SK-N-SH (cell line): ENCODE data around the gene ABCG1. TPM values are rescaled to one million over a fixed set of nuclear protein-coding genes. Genes with fewer than 3 reads are reported as not detected.

Source experiments
- CTCF ChIA-PET: fragments of 300-600, 350-600 bp; formaldehyde crosslinking; extraction: SDS; loops from one replicate; lab custom pipeline; 2021; lab: Yijun Ruan, JAX
- POLR2A ChIA-PET: fragments of 350-600 bp; sonication (Branson Sonifier 250); formaldehyde crosslinking; extraction: SDS; loops from one replicate; lab custom pipeline; 2020; ENCODE audit warnings: antibody characterized with exemption, inconsistent platforms; lab: Yijun Ruan, JAX
- DNase-seq: peaks from one replicate; pipeline ENCODE4 v3.0.0; 2012
- H2AFZ ChIP-seq: fragments of 200-600 bp; sonication (generic); 2 replicates; pipeline ENCODE4 v1.8.1; 2016; ENCODE audit warnings: antibody characterized with exemption, mild to moderate bottlenecking, low read depth
- H3F3A ChIP-seq: fragments of 200-600 bp; sonication (generic); replicated peaks from 2 replicates; pipeline ENCODE3; 2016; ENCODE audit warnings: antibody characterized with exemption, mild to moderate bottlenecking; ENCODE audit not compliant: insufficient read depth
- H3K27ac ChIP-seq, 2 experiments: fragments of 200-500 bp in 1 of 2; fragments of 200-600 bp in 1 of 2; sonication (Bioruptor generic) in 1 of 2; sonication (generic), shearing (Covaris generic) in 1 of 2; 2 replicates each; pipeline versions ENCODE4 v1.5.1 to v1.6.1; 2014 to 2016; ENCODE audit warnings: low read depth in 2 of 2, inconsistent platforms in 1 of 2, low read length in 1 of 2, mild to moderate bottlenecking in 1 of 2, mixed read lengths in 1 of 2
- H3K27me3 ChIP-seq: fragments of 200-600 bp; sonication (generic), shearing (Covaris generic); 2 replicates; pipeline ENCODE4 v1.6.1; 2016; ENCODE audit warnings: mixed run types; ENCODE audit not compliant: insufficient read depth
- H3K36me3 ChIP-seq, 2 experiments: fragments of 200-500 bp in 1 of 2; fragments of 200-600 bp in 1 of 2; sonication (Bioruptor generic) in 1 of 2; sonication (generic) in 1 of 2; replicated peaks in 1 of 2; 2 replicates each; pipeline versions ENCODE3 to v1.5.1; 2014 to 2016; ENCODE audit warnings: low read length in 1 of 2, mild to moderate bottlenecking in 1 of 2; ENCODE audit not compliant: insufficient read depth in 2 of 2, control insufficient read depth in 1 of 2
- H3K4me1 ChIP-seq, 2 experiments: fragments of 200-500 bp in 1 of 2; fragments of 200-600 bp in 1 of 2; sonication (Bioruptor generic) in 1 of 2; sonication (generic), shearing (Covaris generic) in 1 of 2; 2 replicates each; pipeline versions ENCODE4 v1.5.1 to v1.6.1; 2014 to 2016; ENCODE audit warnings: low read depth in 1 of 2, low read length in 1 of 2, mixed run types in 1 of 2; ENCODE audit not compliant: insufficient read depth in 2 of 2, control insufficient read depth in 1 of 2
- H3K4me2 ChIP-seq: fragments of 200-600 bp; sonication (generic), shearing (Covaris generic); 2 replicates; pipeline ENCODE4 v1.6.1; 2017; ENCODE audit warnings: mixed run types
- H3K4me3 ChIP-seq, 2 experiments: fragments of 200-500 bp in 1 of 2; fragments of 200-600 bp in 1 of 2; sonication (Bioruptor generic) in 1 of 2; sonication (generic), shearing (Covaris generic) in 1 of 2; 2 replicates each; pipeline versions ENCODE4 v1.5.1 to v1.8.1; 2014 to 2016; ENCODE audit warnings: low read depth in 2 of 2, inconsistent platforms in 1 of 2, low read length in 1 of 2, mild to moderate bottlenecking in 1 of 2, mixed read lengths in 1 of 2, moderate library complexity in 1 of 2
- H3K79me2 ChIP-seq: fragments of 200-600 bp; sonication (generic); 2 replicates; pipeline ENCODE4 v1.8.1; 2017; ENCODE audit warnings: mild to moderate bottlenecking; ENCODE audit not compliant: insufficient read depth
- H3K9ac ChIP-seq: fragments of 200-600 bp; sonication (generic); 2 replicates; pipeline ENCODE4 v1.6.1; 2017; ENCODE audit warnings: mixed run types
- H3K9me2 ChIP-seq: fragments of 200-600 bp; sonication (generic); 2 replicates; pipeline ENCODE4 v1.6.1; 2017; ENCODE audit warnings: mixed run types
- H3K9me3 ChIP-seq: fragments of 200-600 bp; sonication (generic); 2 replicates; pipeline ENCODE4 v1.6.1; 2017; ENCODE audit warnings: mixed run types, mild to moderate bottlenecking, moderate library complexity
- H4K20me1 ChIP-seq: fragments of 200-600 bp; sonication (generic); 2 replicates; pipeline ENCODE4 v1.6.1; 2017; ENCODE audit warnings: mild to moderate bottlenecking, mixed run types; ENCODE audit not compliant: insufficient read depth
- CHD2 ChIP-seq: fragments of 150-350 bp; IDR thresholded peaks from 2 replicates; pipeline ENCODE4 v1.6.1; 2018; ENCODE audit warnings: low read length; ENCODE audit not compliant: partially characterized antibody
- ELF1 ChIP-seq: IDR thresholded peaks from 2 replicates; pipeline ENCODE4 v1.4.0; 2012
- EP300 ChIP-seq, 2 experiments: IDR thresholded peaks; 2 replicates each; pipeline versions ENCODE4 v1.4.0 to v1.6.1; 2012; ENCODE audit warnings: borderline replicate concordance in 1 of 2, low read depth in 1 of 2, low read length in 1 of 2
- EZH2phosphoT487 ChIP-seq: fragments of 200-600 bp; sonication (generic); IDR thresholded peaks from 2 replicates; pipeline ENCODE4 v1.6.1; 2017; ENCODE audit warnings: low read depth, mixed run types, mild to moderate bottlenecking, antibody characterized with exemption, moderate library complexity, borderline replicate concordance
- FOXJ3 ChIP-seq: sonication (generic); formaldehyde crosslinking; IDR thresholded peaks from 2 replicates; pipeline ENCODE4 v1.5.1; 2020; ENCODE audit warnings: mild to moderate bottlenecking, missing genetic modification reagents
- JUND ChIP-seq: IDR thresholded peaks from 2 replicates; pipeline ENCODE4 v1.4.0; 2012
- MXI1 ChIP-seq: IDR thresholded peaks from 2 replicates; pipeline ENCODE4 v1.6.1; 2012; ENCODE audit warnings: mild to moderate bottlenecking, low read depth, low read length, improper control_type of control experiment
- POLR2AphosphoS5 ChIP-seq: IDR thresholded peaks from 2 replicates; pipeline ENCODE4 v1.6.1; 2012; ENCODE audit warnings: low read depth, low read length
- RAD21 ChIP-seq: IDR thresholded peaks from 2 replicates; pipeline ENCODE4 v1.6.1; 2012; ENCODE audit warnings: mild to moderate bottlenecking, low read length
- RCOR1 ChIP-seq: fragments of 150-350 bp; IDR thresholded peaks from 2 replicates; pipeline ENCODE4 v1.6.1; 2017; ENCODE audit warnings: antibody characterized with exemption, low read length
- RFX5 ChIP-seq: IDR thresholded peaks from 2 replicates; pipeline ENCODE4 v1.6.1; 2012; ENCODE audit warnings: mild to moderate bottlenecking, improper control_type of control experiment, low read length
- SIN3A ChIP-seq: IDR thresholded peaks from 2 replicates; pipeline ENCODE4 v1.6.1; 2012; ENCODE audit warnings: low read depth, mild to moderate bottlenecking, low read length, moderate library complexity, borderline replicate concordance
- TCF12 ChIP-seq: IDR thresholded peaks from 2 replicates; pipeline ENCODE4 v1.4.0; 2012
- TEAD4 ChIP-seq: IDR thresholded peaks from 2 replicates; pipeline ENCODE4 v1.4.0; 2012; ENCODE audit warnings: mild to moderate bottlenecking, borderline replicate concordance; ENCODE audit not compliant: insufficient read depth
- WGBS: methylation state at CpG from one replicate; pipeline ENCODE4 v1.1.6; 2017; ENCODE audit warnings: low lambda C conversion rate; 5-methylcytosine and 5-hydroxymethylcytosine counted together
- polyA plus RNA-seq, 3 experiments: library from polyadenylated mRNA; depleted of rRNA; stranded (reverse); fragments of >200 nt; gene quantifications; 2 replicates each; pipeline ENCODE4 v1.2.3, GENCODE V29; 2012
- TF ChIP-seq, protein P1 (sequence below): fragments of 150-350 bp; IDR thresholded peaks from 2 replicates; pipeline ENCODE4 v1.6.1; 2017; ENCODE audit warnings: antibody characterized with exemption, low read length, low read depth, borderline replicate concordance
- TF ChIP-seq, protein P2 (sequence below): IDR thresholded peaks from 2 replicates; pipeline ENCODE4 v1.6.1; 2012; ENCODE audit warnings: mild to moderate bottlenecking, low read depth, low read length, moderate library complexity
- TF ChIP-seq, protein P3 (sequence below): fragments of 150-350 bp; IDR thresholded peaks from 2 replicates; pipeline ENCODE4 v1.6.1; 2016; ENCODE audit warnings: mild to moderate bottlenecking, low read depth, low read length
- TF ChIP-seq, protein P4 (sequence below): fragments of 200-600 bp; sonication (generic); IDR thresholded peaks from 2 replicates; pipeline ENCODE4 v1.6.1; 2017; ENCODE audit warnings: antibody characterized with exemption, mild to moderate bottlenecking, moderate library complexity
- TF ChIP-seq, protein P5 (sequence below): IDR thresholded peaks from 2 replicates; pipeline ENCODE4; 2012
- TF ChIP-seq, protein P6 (sequence below): IDR thresholded peaks from 2 replicates; pipeline ENCODE4 v1.4.0; 2012; ENCODE audit warnings: low read depth

The ABCG1 gene
- polyA plus RNA-seq, 1 of the 3 experiments (the other 2 are of a cell fraction) = 0.07 TPM

DNA sequence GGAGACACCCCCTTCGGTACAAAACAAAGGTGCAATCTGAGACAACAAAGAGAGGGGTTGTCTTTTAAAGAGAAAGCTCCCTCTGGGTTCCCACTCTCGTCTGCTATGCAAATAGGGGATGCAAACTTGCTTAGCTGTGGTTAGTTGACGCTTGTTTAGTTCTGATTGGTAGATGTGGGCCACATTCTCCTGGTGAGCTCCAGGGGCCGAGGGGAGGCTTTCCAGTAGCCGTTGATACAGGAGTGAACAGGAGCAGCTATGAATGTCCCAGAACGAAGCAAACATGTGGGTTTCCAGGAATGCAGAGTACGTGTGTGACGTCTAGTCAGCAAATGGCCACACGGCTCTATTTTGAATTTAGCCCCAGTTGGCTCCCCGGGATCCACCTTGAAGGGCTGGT is 117.1 kb downstream of the ABCG1 start:
- no peak overlapping the region for H3K9ac ChIP-seq
- 33% methylated on average over 10 of the region's 10 CpGs for WGBS
- H3K9me3 ChIP-seq = no peaks in the 10 kb centered on the region
- POLR2A ChIA-PET = no interaction called here
- H3K79me2 ChIP-seq = no peaks in the 10 kb centered on the region
- no peak overlapping the region for H3K27ac ChIP-seq
- CTCF ChIA-PET = interaction anchor here (0.8 to 1.4 kb wide), 2 partner anchors 26 to 191 kb away, joined by 3 to 6 read pairs; no protein-coding TSS in a partner anchor
- no peaks in the 10 kb centered on the region for H3K36me3 ChIP-seq
- no peaks in the 10 kb centered on the region for H3K9me2 ChIP-seq
- no peaks in the 10 kb centered on the region for H3K4me1 ChIP-seq
- TF ChIP-seq, protein P1, sequence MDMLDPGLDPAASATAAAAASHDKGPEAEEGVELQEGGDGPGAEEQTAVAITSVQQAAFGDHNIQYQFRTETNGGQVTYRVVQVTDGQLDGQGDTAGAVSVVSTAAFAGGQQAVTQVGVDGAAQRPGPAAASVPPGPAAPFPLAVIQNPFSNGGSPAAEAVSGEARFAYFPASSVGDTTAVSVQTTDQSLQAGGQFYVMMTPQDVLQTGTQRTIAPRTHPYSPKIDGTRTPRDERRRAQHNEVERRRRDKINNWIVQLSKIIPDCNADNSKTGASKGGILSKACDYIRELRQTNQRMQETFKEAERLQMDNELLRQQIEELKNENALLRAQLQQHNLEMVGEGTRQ = no peak
- TF ChIP-seq FOXJ3 (CRISPR knock-in tag) = no peak
- TF ChIP-seq, protein P2, sequence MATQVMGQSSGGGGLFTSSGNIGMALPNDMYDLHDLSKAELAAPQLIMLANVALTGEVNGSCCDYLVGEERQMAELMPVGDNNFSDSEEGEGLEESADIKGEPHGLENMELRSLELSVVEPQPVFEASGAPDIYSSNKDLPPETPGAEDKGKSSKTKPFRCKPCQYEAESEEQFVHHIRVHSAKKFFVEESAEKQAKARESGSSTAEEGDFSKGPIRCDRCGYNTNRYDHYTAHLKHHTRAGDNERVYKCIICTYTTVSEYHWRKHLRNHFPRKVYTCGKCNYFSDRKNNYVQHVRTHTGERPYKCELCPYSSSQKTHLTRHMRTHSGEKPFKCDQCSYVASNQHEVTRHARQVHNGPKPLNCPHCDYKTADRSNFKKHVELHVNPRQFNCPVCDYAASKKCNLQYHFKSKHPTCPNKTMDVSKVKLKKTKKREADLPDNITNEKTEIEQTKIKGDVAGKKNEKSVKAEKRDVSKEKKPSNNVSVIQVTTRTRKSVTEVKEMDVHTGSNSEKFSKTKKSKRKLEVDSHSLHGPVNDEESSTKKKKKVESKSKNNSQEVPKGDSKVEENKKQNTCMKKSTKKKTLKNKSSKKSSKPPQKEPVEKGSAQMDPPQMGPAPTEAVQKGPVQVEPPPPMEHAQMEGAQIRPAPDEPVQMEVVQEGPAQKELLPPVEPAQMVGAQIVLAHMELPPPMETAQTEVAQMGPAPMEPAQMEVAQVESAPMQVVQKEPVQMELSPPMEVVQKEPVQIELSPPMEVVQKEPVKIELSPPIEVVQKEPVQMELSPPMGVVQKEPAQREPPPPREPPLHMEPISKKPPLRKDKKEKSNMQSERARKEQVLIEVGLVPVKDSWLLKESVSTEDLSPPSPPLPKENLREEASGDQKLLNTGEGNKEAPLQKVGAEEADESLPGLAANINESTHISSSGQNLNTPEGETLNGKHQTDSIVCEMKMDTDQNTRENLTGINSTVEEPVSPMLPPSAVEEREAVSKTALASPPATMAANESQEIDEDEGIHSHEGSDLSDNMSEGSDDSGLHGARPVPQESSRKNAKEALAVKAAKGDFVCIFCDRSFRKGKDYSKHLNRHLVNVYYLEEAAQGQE = no peak
- no peak for TF ChIP-seq TCF12
- TF ChIP-seq, protein P3, sequence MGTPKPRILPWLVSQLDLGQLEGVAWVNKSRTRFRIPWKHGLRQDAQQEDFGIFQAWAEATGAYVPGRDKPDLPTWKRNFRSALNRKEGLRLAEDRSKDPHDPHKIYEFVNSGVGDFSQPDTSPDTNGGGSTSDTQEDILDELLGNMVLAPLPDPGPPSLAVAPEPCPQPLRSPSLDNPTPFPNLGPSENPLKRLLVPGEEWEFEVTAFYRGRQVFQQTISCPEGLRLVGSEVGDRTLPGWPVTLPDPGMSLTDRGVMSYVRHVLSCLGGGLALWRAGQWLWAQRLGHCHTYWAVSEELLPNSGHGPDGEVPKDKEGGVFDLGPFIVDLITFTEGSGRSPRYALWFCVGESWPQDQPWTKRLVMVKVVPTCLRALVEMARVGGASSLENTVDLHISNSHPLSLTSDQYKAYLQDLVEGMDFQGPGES = no peak
- TF ChIP-seq MXI1 = no peak
- TF ChIP-seq EP300 (IDR thresholded peaks at IDR 0.05; ENCODE audit: borderline replicate concordance in 1 of 2, low read depth in 1 of 2, low read length in 1 of 2) = no peak
- TF ChIP-seq JUND = no peak
- TF ChIP-seq, all 33 proteins: peak for 0
- DNase-seq = no peak
- no peak overlapping the region for H3K4me2 ChIP-seq
- H3K27me3 ChIP-seq = no peaks in the 10 kb centered on the region
- H3K4me3 ChIP-seq = no peak overlapping the region
- H3F3A ChIP-seq = no peaks in the 10 kb centered on the region
- no peak overlapping the region for H2AFZ ChIP-seq
- H4K20me1 ChIP-seq = no peaks in the 10 kb centered on the region

DNA sequence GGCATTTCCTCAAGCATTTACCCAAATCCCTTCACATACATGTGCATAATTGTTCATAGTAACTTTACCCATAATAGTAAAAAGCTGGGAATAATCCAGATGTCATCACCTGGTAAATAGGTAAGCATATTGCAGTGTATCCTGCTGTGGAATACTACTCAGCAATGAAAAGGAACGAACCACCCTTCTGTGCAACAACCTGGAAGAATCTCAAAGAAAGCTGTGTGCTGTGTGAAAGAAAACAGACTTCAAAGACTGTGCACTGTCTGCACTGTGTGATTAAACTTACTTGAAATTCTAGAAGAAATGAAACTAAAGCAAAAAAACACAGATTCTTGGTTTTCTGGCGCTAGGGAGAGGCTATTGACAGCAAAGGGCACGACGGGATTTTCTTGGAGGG is 118.3 kb downstream of the ABCG1 start:
- CTCF ChIA-PET = interaction anchor here (0.9 to 1.3 kb wide), 4 partner anchors 14 to 201 kb away, joined by 3 to 5 read pairs (median 3); partner anchors contain the start of gene TFF2
- TF ChIP-seq EZH2phosphoT487 (no peak), RCOR1 (no peak), ELF1 (no peak), MXI1 (no peak), CHD2 (no peak), RAD21 (no peak), RFX5 (no peak), SIN3A (no peak), TCF12 (no peak), TEAD4 (no peak), POLR2AphosphoS5 (no peak)
- TF ChIP-seq, protein P4, sequence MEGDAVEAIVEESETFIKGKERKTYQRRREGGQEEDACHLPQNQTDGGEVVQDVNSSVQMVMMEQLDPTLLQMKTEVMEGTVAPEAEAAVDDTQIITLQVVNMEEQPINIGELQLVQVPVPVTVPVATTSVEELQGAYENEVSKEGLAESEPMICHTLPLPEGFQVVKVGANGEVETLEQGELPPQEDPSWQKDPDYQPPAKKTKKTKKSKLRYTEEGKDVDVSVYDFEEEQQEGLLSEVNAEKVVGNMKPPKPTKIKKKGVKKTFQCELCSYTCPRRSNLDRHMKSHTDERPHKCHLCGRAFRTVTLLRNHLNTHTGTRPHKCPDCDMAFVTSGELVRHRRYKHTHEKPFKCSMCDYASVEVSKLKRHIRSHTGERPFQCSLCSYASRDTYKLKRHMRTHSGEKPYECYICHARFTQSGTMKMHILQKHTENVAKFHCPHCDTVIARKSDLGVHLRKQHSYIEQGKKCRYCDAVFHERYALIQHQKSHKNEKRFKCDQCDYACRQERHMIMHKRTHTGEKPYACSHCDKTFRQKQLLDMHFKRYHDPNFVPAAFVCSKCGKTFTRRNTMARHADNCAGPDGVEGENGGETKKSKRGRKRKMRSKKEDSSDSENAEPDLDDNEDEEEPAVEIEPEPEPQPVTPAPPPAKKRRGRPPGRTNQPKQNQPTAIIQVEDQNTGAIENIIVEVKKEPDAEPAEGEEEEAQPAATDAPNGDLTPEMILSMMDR = no peak
- TF ChIP-seq, protein P5, sequence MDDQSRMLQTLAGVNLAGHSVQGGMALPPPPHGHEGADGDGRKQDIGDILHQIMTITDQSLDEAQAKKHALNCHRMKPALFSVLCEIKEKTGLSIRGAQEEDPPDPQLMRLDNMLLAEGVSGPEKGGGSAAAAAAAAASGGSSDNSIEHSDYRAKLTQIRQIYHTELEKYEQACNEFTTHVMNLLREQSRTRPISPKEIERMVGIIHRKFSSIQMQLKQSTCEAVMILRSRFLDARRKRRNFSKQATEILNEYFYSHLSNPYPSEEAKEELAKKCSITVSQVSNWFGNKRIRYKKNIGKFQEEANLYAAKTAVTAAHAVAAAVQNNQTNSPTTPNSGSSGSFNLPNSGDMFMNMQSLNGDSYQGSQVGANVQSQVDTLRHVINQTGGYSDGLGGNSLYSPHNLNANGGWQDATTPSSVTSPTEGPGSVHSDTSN = no peak
- TF ChIP-seq, protein P6, sequence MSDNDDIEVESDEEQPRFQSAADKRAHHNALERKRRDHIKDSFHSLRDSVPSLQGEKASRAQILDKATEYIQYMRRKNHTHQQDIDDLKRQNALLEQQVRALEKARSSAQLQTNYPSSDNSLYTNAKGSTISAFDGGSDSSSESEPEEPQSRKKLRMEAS = no peak

More for the DNA sequence above, 118.3 kb downstream of the ABCG1 start:
- Histone ChIP-seq H3K79me2 (no peaks in the 10 kb centered on the region), H3K27me3 (no peaks in the 10 kb centered on the region), H2AFZ (no peak overlapping the region), H3K9me2 (no peaks in the 10 kb centered on the region), H3K36me3 (no peaks in the 10 kb centered on the region), H3K9me3 (no peaks in the 10 kb centered on the region), H3K4me1 (no peaks in the 10 kb centered on the region), H3K4me3 (no peak overlapping the region), H4K20me1 (no peaks in the 10 kb centered on the region), H3K27ac (no peak overlapping the region), H3K4me2 (no peak overlapping the region), H3K9ac (no peak overlapping the region), H3F3A (no peaks in the 10 kb centered on the region)
- POLR2A ChIA-PET = interaction anchor here (0.6 kb wide), 1 partner anchor 12 kb away, joined by 3 read pairs; no protein-coding TSS in a partner anchor
- DNase-seq = no peak
- 44% methylated on average over 4 of the region's 4 CpGs for WGBS
